H1 (cell line): ENCODE measurements around the gene FAM228B. TPM values are rescaled to one million over a fixed set of nuclear protein-coding genes. Genes with fewer than 3 reads are reported as not detected.

Experiments
- CTCF ChIA-PET: fragments of 300-600 bp; sonication (Branson Sonifier 250); formaldehyde crosslinking; loops from one replicate; lab custom pipeline; 2021; ENCODE audit not compliant: partially characterized antibody; lab: Charles Lee
- POLR2A ChIA-PET: fragments of 300-600 bp; sonication (Branson Sonifier 250); formaldehyde crosslinking; loops from one replicate; lab custom pipeline; 2021; ENCODE audit warnings: inconsistent platforms; ENCODE audit not compliant: partially characterized antibody; lab: Charles Lee
- DNase-seq, 2 experiments: peaks; one replicate each; pipeline versions ENCODE4 v3.0.0 to v3.0.0-alpha.2; 2010 to 2022; ENCODE audit warnings: low spot score in 2 of 2, low read depth in 1 of 2, mixed read lengths in 1 of 2
- FAIRE-seq: peaks from 2 replicates; lab custom pipeline; 2011; peaks lifted over from hg19 to GRCh38; lab: Jason Lieb, UNC
- H2AFZ ChIP-seq: 2 replicates; pipeline ENCODE4 v1.8.1; 2012; ENCODE audit warnings: low read length, inconsistent platforms
- H2AK5ac ChIP-seq: 2 replicates; pipeline ENCODE4 v1.6.1; 2013; ENCODE audit warnings: low read depth, low read length
- H2BK120ac ChIP-seq: replicated peaks from 2 replicates; pipeline ENCODE3; 2013; ENCODE audit warnings: low read depth, low read length, inconsistent platforms
- H2BK12ac ChIP-seq: 2 replicates; pipeline ENCODE4 v1.6.1; 2013; ENCODE audit warnings: low read depth, low read length
- H2BK15ac ChIP-seq: 2 replicates; pipeline ENCODE4 v1.6.1; 2013; ENCODE audit warnings: low read length
- H2BK20ac ChIP-seq: 2 replicates; pipeline ENCODE4 v1.6.1; 2013; ENCODE audit warnings: low read length
- H2BK5ac ChIP-seq: 2 replicates; pipeline ENCODE4 v1.6.1; 2013; ENCODE audit warnings: low read depth, low read length
- H3K14ac ChIP-seq: 2 replicates; pipeline ENCODE4 v1.6.1; 2013; ENCODE audit warnings: inconsistent platforms; ENCODE audit not compliant: insufficient read length
- H3K18ac ChIP-seq: 2 replicates; pipeline ENCODE4 v1.6.1; 2013; ENCODE audit warnings: low read length; ENCODE audit errors: extremely low read depth
- H3K23ac ChIP-seq: 2 replicates; pipeline ENCODE4 v1.6.1; 2013; ENCODE audit warnings: inconsistent platforms; ENCODE audit not compliant: insufficient read length
- H3K23me2 ChIP-seq: 2 replicates; pipeline ENCODE4 v1.6.1; 2013; ENCODE audit warnings: low read depth, low read length
- H3K27ac ChIP-seq: 2 replicates; pipeline ENCODE4 v1.6.1; 2011; ENCODE audit warnings: low read depth, low read length, inconsistent platforms
- H3K27me3 ChIP-seq, 4 experiments: replicated peaks in 1 of 4; 1 replicate in 1 of 4; 2 replicates in 3 of 4; pipeline versions ENCODE4 v1.6.1 to v1.8.1; 2011 to 2013; ENCODE audit warnings: low read length in 3 of 4, mild to moderate bottlenecking in 3 of 4, inconsistent platforms in 2 of 4, mixed read lengths in 2 of 4, moderate library complexity in 1 of 4; ENCODE audit not compliant: control insufficient read depth in 3 of 4, insufficient read depth in 3 of 4; ENCODE audit errors: extremely low read depth in 1 of 4
- H3K36me3 ChIP-seq, 4 experiments: 2 replicates each; pipeline versions ENCODE4 v1.6.1 to v1.8.1; 2011 to 2013; ENCODE audit warnings: mild to moderate bottlenecking in 4 of 4, low read length in 3 of 4, moderate library complexity in 2 of 4, control low read depth in 1 of 4, inconsistent platforms in 1 of 4; ENCODE audit not compliant: insufficient read depth in 4 of 4, control insufficient read depth in 2 of 4
- H3K4ac ChIP-seq: replicated peaks from 2 replicates; pipeline ENCODE3; 2013; ENCODE audit warnings: low read length, low read depth, mixed read lengths, inconsistent platforms; ENCODE audit not compliant: insufficient read length
- H3K4me1 ChIP-seq, 4 experiments: replicated peaks in 1 of 4; 1 replicate in 1 of 4; 2 replicates in 3 of 4; pipeline versions ENCODE4 v1.6.1 to v1.8.1; 2011 to 2013; ENCODE audit warnings: low read length in 3 of 4, inconsistent platforms in 2 of 4, mixed read lengths in 1 of 4; ENCODE audit not compliant: insufficient read depth in 4 of 4, control insufficient read depth in 3 of 4
- H3K4me2 ChIP-seq, 2 experiments: 2 replicates each; pipeline versions ENCODE4 v1.6.1 to v1.8.1; 2011 to 2013; ENCODE audit warnings: low read depth in 2 of 2, low read length in 2 of 2, control low read depth in 1 of 2, inconsistent platforms in 1 of 2, mild to moderate bottlenecking in 1 of 2; ENCODE audit not compliant: insufficient read depth in 1 of 2
- H3K4me3 ChIP-seq, 4 experiments: fragments of 200-600, 300-600 bp in 1 of 4; sonication (generic), shearing (Covaris generic), sonication (Bioruptor Twin) in 1 of 4; 2 replicates each; pipeline versions ENCODE4 v1.5.1 to v1.8.1; 2011 to 2016; ENCODE audit warnings: low read length in 4 of 4, low read depth in 3 of 4, control low read depth in 2 of 4, inconsistent platforms in 2 of 4, mild to moderate bottlenecking in 2 of 4, mixed read lengths in 1 of 4, moderate library complexity in 1 of 4; ENCODE audit not compliant: insufficient read depth in 2 of 4; ENCODE audit errors: extremely low read depth in 1 of 4
- H3K56ac ChIP-seq: replicated peaks from 2 replicates; pipeline ENCODE3; 2013; ENCODE audit warnings: low read depth, mild to moderate bottlenecking, mixed read lengths, low read length, inconsistent platforms; ENCODE audit not compliant: insufficient read length
- H3K79me1 ChIP-seq: 2 replicates; pipeline ENCODE4 v1.6.1; 2013; ENCODE audit warnings: low read depth, low read length, control low read depth
- H3K79me2 ChIP-seq, 2 experiments: 2 replicates each; pipeline versions ENCODE4 v1.6.1 to v1.8.1; 2012 to 2013; ENCODE audit warnings: low read length in 2 of 2, mild to moderate bottlenecking in 2 of 2, inconsistent platforms in 1 of 2; ENCODE audit not compliant: insufficient read depth in 2 of 2, control insufficient read depth in 1 of 2
- H3K9ac ChIP-seq, 4 experiments: replicated peaks in 1 of 4; 1 replicate in 1 of 4; 2 replicates in 3 of 4; pipeline versions ENCODE4 v1.6.1 to v1.8.1; 2011 to 2013; ENCODE audit warnings: low read depth in 3 of 4, low read length in 3 of 4, control low read depth in 2 of 4, mild to moderate bottlenecking in 2 of 4, moderate library complexity in 2 of 4, inconsistent platforms in 1 of 4; ENCODE audit errors: extremely low read depth in 1 of 4
- H3K9me3 ChIP-seq, 2 experiments: 2 replicates each; pipeline versions ENCODE4 v1.6.1 to v1.8.1; 2012 to 2013; ENCODE audit warnings: mild to moderate bottlenecking in 2 of 2, moderate library complexity in 2 of 2, control low read depth in 1 of 2, inconsistent platforms in 1 of 2, low read depth in 1 of 2, low read length in 1 of 2, mixed read lengths in 1 of 2; ENCODE audit not compliant: insufficient read depth in 2 of 2
- H4K20me1 ChIP-seq, 2 experiments: replicated peaks in 1 of 2; 2 replicates each; pipeline versions ENCODE3 to v1.8.1; 2011 to 2013; ENCODE audit warnings: inconsistent platforms in 2 of 2, low read length in 2 of 2, mild to moderate bottlenecking in 1 of 2; ENCODE audit not compliant: insufficient read depth in 2 of 2, control insufficient read depth in 1 of 2
- H4K5ac ChIP-seq: 2 replicates; pipeline ENCODE4 v1.6.1; 2013; ENCODE audit warnings: low read length, low read depth, mixed read lengths, inconsistent platforms; ENCODE audit not compliant: insufficient read length
- H4K8ac ChIP-seq: 2 replicates; pipeline ENCODE4 v1.8.0; 2013; ENCODE audit warnings: mild to moderate bottlenecking, moderate library complexity, low read length, inconsistent platforms; ENCODE audit not compliant: insufficient read depth; ENCODE audit errors: extremely low read depth
- H4K91ac ChIP-seq: replicated peaks from 2 replicates; pipeline ENCODE3; 2013; ENCODE audit warnings: low read length, mixed read lengths, inconsistent platforms; ENCODE audit not compliant: insufficient read length
- BACH1 ChIP-seq: IDR thresholded peaks from 2 replicates; pipeline ENCODE4 v1.6.1; 2012; ENCODE audit warnings: low read length, improper control_type of control experiment
- BCL11A ChIP-seq, 2 experiments: IDR thresholded peaks; one replicate each; pipeline ENCODE4 v1.6.1; 2011; ENCODE audit warnings: low read depth in 2 of 2, low read length in 2 of 2, mild to moderate bottlenecking in 2 of 2
- BRCA1 ChIP-seq: IDR thresholded peaks from 2 replicates; pipeline ENCODE4 v1.6.1; 2012; ENCODE audit warnings: low read depth, low read length, improper control_type of control experiment
- CEBPB ChIP-seq: IDR thresholded peaks from 2 replicates; pipeline ENCODE4 v1.6.1; 2012; ENCODE audit warnings: low read depth, low read length
- CHD1 ChIP-seq: IDR thresholded peaks from 2 replicates; pipeline ENCODE4 v1.6.1; 2012; ENCODE audit warnings: low read depth, low read length, improper control_type of control experiment
- CTBP2 ChIP-seq: IDR thresholded peaks from 2 replicates; pipeline ENCODE4 v1.7.0; 2011; ENCODE audit warnings: borderline replicate concordance, mild to moderate bottlenecking, moderate library complexity, mixed read lengths, low read length; ENCODE audit not compliant: insufficient read depth, insufficient read length
- CTCF ChIP-seq, 3 experiments: IDR thresholded peaks; 1 replicate in 2 of 3; 2 replicates in 1 of 3; pipeline versions ENCODE4 v1.5.1 to v1.6.1; 2011; ENCODE audit warnings: low read length in 3 of 3, mild to moderate bottlenecking in 3 of 3, inconsistent platforms in 2 of 3, low read depth in 1 of 3, moderate library complexity in 1 of 3; ENCODE audit not compliant: insufficient read depth in 1 of 3; ENCODE audit errors: control extremely low read depth in 1 of 3
- EZH2 ChIP-seq: fragments of 200-600 bp; sonication (generic); IDR thresholded peaks from 2 replicates; pipeline ENCODE4 v1.7.1; 2012; ENCODE audit warnings: low read depth, mild to moderate bottlenecking, moderate library complexity, low read length, inconsistent platforms; ENCODE audit not compliant: severe bottlenecking
- FOSL1 ChIP-seq: IDR thresholded peaks from 2 replicates; pipeline ENCODE4 v1.6.1; 2011; ENCODE audit warnings: mild to moderate bottlenecking, low read depth, low read length, moderate library complexity; ENCODE audit not compliant: insufficient read depth
- GABPA ChIP-seq: IDR thresholded peaks from 2 replicates; pipeline ENCODE4 v1.6.1; 2011; ENCODE audit warnings: mild to moderate bottlenecking, low read length, moderate library complexity, borderline replicate concordance; ENCODE audit not compliant: insufficient read depth
- MAX ChIP-seq: IDR thresholded peaks from 2 replicates; pipeline ENCODE4 v1.6.1; 2012; ENCODE audit warnings: inconsistent platforms
- SP2 ChIP-seq: IDR thresholded peaks from 2 replicates; pipeline ENCODE4 v1.6.1; 2012; ENCODE audit warnings: mild to moderate bottlenecking, low read length, inconsistent platforms
- WGBS, 2 experiments: shearing (Covaris generic) in 1 of 2; methylation state at CpG; one replicate each; pipeline versions ENCODE4 v1.1.6 to v1.1.7; 2013 to 2015; ENCODE audit warnings: low lambda C conversion rate in 2 of 2, mixed read lengths in 2 of 2, inconsistent platforms in 1 of 2, low coverage in 1 of 2, missing lambda C conversion rate in 1 of 2; ENCODE audit not compliant: insufficient replicate concordance in 2 of 2, insufficient coverage in 1 of 2, insufficient read length in 1 of 2; ENCODE audit errors: extremely low coverage in 1 of 2, missing lambda C conversion rate in 1 of 2; 5-methylcytosine and 5-hydroxymethylcytosine counted together
- polyA plus RNA-seq, 7 experiments: library from polyadenylated mRNA; depleted of rRNA in 3 of 7; stranded (reverse) in 5 of 7; unstranded in 2 of 7; fragments of >200 nt in 5 of 7; fragments of 200-250 nt in 2 of 7; gene quantifications; 1 replicate in 5 of 7; 2 replicates in 1 of 7; 4 replicates in 1 of 7; pipeline versions ENCODE4 v1.2.1 to v1.2.3, GENCODE V29; 2011 to 2013; ENCODE audit warnings: missing spikeins in 2 of 7, mixed read lengths in 2 of 7
- total RNA-seq: library from RNA; stranded (reverse); fragmentation: NEBNext Ultra II Directional; extraction: Animal tissue kit (Norgen Biotek cat#: 25700); gene quantifications from 2 replicates; pipeline ENCODE4 v1.2.1, GENCODE V29; 2021

FAM228B gene
- total and polyA plus RNA-seq, 2 of the 8 experiments (the other 6 are each of a cell fraction or from before 2014, with no cell fraction given) = 1.4 to 3.2 TPM

GRCh38 chr2:24210106-24210455 lies 86.8 kb downstream of the FAM228B start:
- no peak overlapping the region for H2AK5ac ChIP-seq
- no peak overlapping the region for H3K14ac ChIP-seq
- no peak overlapping the region for H2BK12ac ChIP-seq
- H3K36me3 ChIP-seq = no peaks in the 10 kb centered on the region
- H3K9me3 ChIP-seq = no peaks in the 10 kb centered on the region
- FAIRE-seq (no peak), DNase-seq (no peak)
- H3K79me2 ChIP-seq = no peaks in the 10 kb centered on the region
- H3K18ac ChIP-seq = no peak overlapping the region
- POLR2A ChIA-PET = no interaction called here
- H3K4me1 ChIP-seq = no peaks in the 10 kb centered on the region; a peak in 1 of 7 replicates
- H3K79me1 ChIP-seq = no peaks in the 10 kb centered on the region
- CTCF ChIA-PET = interaction anchor here (1.7 kb wide), 1 partner anchor 9 kb away, joined by 7 read pairs; no protein-coding TSS in a partner anchor
- no peak overlapping the region for H3K56ac ChIP-seq
- no peak overlapping the region for H3K4ac ChIP-seq
- 84% methylated on average over 2 of the region's 2 CpGs; no CpG with 5 or more reads in 1 of the 2 experiments for WGBS, 2 experiments
- no peak overlapping the region for H3K27ac ChIP-seq
- H2AFZ ChIP-seq = no peak overlapping the region
- H4K20me1 ChIP-seq = no peaks in the 10 kb centered on the region
- no peak overlapping the region for H4K91ac ChIP-seq
- no peak overlapping the region for H3K23ac ChIP-seq
- H2BK120ac ChIP-seq = no peak overlapping the region
- H3K27me3 ChIP-seq = no peaks in the 10 kb centered on the region
- H2BK5ac ChIP-seq = no peak overlapping the region
- H2BK20ac ChIP-seq = no peak overlapping the region
- H2BK15ac ChIP-seq = no peak overlapping the region
- no peak overlapping the region for H3K9ac ChIP-seq
- no peak overlapping the region for H4K8ac ChIP-seq
- no peaks in the 10 kb centered on the region for H3K23me2 ChIP-seq
- no peak overlapping the region for H3K4me3 ChIP-seq
- no peak overlapping the region for H3K4me2 ChIP-seq
- no peak overlapping the region for H4K5ac ChIP-seq
- TF ChIP-seq FOSL1 (no peak), GABPA (no peak), BCL11A (IDR thresholded peaks at IDR 0.05; ENCODE audit: low read depth in 2 of 2, low read length in 2 of 2) (no peak), CEBPB (no peak), BACH1 (no peak), CTCF (IDR thresholded peaks at IDR 0.05; ENCODE audit: control extremely low read depth in 1 of 3, insufficient read depth in 1 of 3, low read depth in 1 of 3, low read length in 3 of 3) (no peak), CTBP2 (no peak), MAX (no peak), BRCA1 (no peak), CHD1 (no peak), EZH2 (no peak), SP2 (no peak)
